ENCODE data around the gene DFFA. TPM values are rescaled to one million over a fixed set of nuclear protein-coding genes. Genes with fewer than 3 reads are reported as not detected.

The DFFA gene
- 33.6 and 35.3 TPM in 2 replicates for polyA plus RNA-seq (2011; rRNA removed)
- 27.2 and 30.3 TPM in 2 replicates for polyA minus RNA-seq (2011; rRNA and poly(A)+ RNA removed)

- Histone ChIP-seq H3K9me3 (ENCODE audit: control insufficient read depth, insufficient read depth, low read length) (no peaks in the 10 kb centered on the region; the same call in 1 of the 2 replicates), H3K27ac (ENCODE audit: low read depth, low read length) (peak within 1 kb of the TSS; percentile 57), H3K27me3 (ENCODE audit: control insufficient read depth, insufficient read depth, low read length) (no peaks in the 10 kb centered on the region), H3K4me3 (ENCODE audit: low read depth, low read length) (peak within 1 kb of the TSS; percentile 82)
- peak; percentile 92 for DNase-seq (ENCODE audit: low read depth, low spot score)
- POLR2A ChIA-PET: interaction anchor here (0.7 kb wide), 1 partner anchor 18 kb away, joined by 4 read pairs; no protein-coding TSS in a partner anchor
- CTCF ChIA-PET: interaction anchor here (0.6 kb wide), 1 partner anchor 23 kb away, joined by 5 read pairs; no protein-coding TSS in a partner anchor
- TF ChIP-seq CTCF (IDR thresholded peaks at IDR 0.05; ENCODE audit: low read depth, low read length): no peak
These were observed at the start of gene DFFA for GRCh38 chr1:10472220-10473144. DFFA (minus strand) TSS chr1:10472529; CDS start chr1:10472458, 71 bp downstream.

- POLR2A ChIA-PET: no interaction called here
- CTCF ChIA-PET: interaction anchor here (0.9 to 4.1 kb wide), 3 partner anchors 14 to 346 kb away, joined by 3 to 21 read pairs (median 16); no protein-coding TSS in a partner anchor
- TF ChIP-seq CTCF (IDR thresholded peaks at IDR 0.05; ENCODE audit: low read depth, low read length): no peak
These were observed 49.3 kb upstream of the DFFA start for GRCh38 chr1:10521537-10522157.

GRCh38 chr1:10520952-10521351, 48.6 kb upstream of the DFFA start:
- CTCF ChIA-PET: interaction anchor here (1.2 to 4.1 kb wide), 3 partner anchors 13 to 346 kb away, joined by 3 to 21 read pairs (median 5); no protein-coding TSS in a partner anchor
- Histone ChIP-seq H3K27ac (ENCODE audit: low read depth, low read length) (no peak overlapping the region), H3K27me3 (ENCODE audit: control insufficient read depth, insufficient read depth, low read length) (no peaks in the 10 kb centered on the region), H3K9me3 (ENCODE audit: control insufficient read depth, insufficient read depth, low read length) (no peaks in the 10 kb centered on the region), H3K4me3 (ENCODE audit: low read depth, low read length) (no peak overlapping the region)
- DNase-seq (ENCODE audit: low read depth, low spot score): no peak
- POLR2A ChIA-PET: no interaction called here
- no peak for TF ChIP-seq CTCF (IDR thresholded peaks at IDR 0.05; ENCODE audit: low read depth, low read length)

More at GRCh38 chr1:10521537-10522157, 49.3 kb upstream of the DFFA start:
- H3K27me3 ChIP-seq (ENCODE audit: control insufficient read depth, insufficient read depth, low read length): no peaks in the 10 kb centered on the region
- H3K4me3 ChIP-seq (ENCODE audit: low read depth, low read length): no peak overlapping the region
- no peaks in the 10 kb centered on the region for H3K9me3 ChIP-seq (ENCODE audit: control insufficient read depth, insufficient read depth, low read length)
- DNase-seq (ENCODE audit: low read depth, low spot score): no peak
- no peak overlapping the region for H3K27ac ChIP-seq (ENCODE audit: low read depth, low read length)

GRCh38 chr1:10520497-10520896, 48.2 kb upstream of the DFFA start:
- ChIA-PET CTCF (interaction anchor here (0.7 to 4.1 kb wide), 6 partner anchors 13 to 347 kb away, joined by 3 to 21 read pairs (median 7); no protein-coding TSS in a partner anchor), POLR2A (no interaction called here)
- TF ChIP-seq CTCF (IDR thresholded peaks at IDR 0.05; ENCODE audit: low read depth, low read length): no peak
- no peak for DNase-seq (ENCODE audit: low read depth, low spot score)
- H3K4me3 ChIP-seq (ENCODE audit: low read depth, low read length): no peak overlapping the region
- H3K9me3 ChIP-seq (ENCODE audit: control insufficient read depth, insufficient read depth, low read length): no peaks in the 10 kb centered on the region
- no peaks in the 10 kb centered on the region for H3K27me3 ChIP-seq (ENCODE audit: control insufficient read depth, insufficient read depth, low read length)
- no peak overlapping the region for H3K27ac ChIP-seq (ENCODE audit: low read depth, low read length)
